ENCODE data around the gene STK38. TPM values are rescaled to one million over a fixed set of nuclear protein-coding genes. Genes with fewer than 3 reads are reported as not detected.

The STK38 gene
- total and polyA plus RNA-seq, 9 of the 15 experiments (the other 6 are each of a cell fraction or from before 2014, with no cell fraction given), result 5.7 to 28.7 (median 19.5) TPM

DNA sequence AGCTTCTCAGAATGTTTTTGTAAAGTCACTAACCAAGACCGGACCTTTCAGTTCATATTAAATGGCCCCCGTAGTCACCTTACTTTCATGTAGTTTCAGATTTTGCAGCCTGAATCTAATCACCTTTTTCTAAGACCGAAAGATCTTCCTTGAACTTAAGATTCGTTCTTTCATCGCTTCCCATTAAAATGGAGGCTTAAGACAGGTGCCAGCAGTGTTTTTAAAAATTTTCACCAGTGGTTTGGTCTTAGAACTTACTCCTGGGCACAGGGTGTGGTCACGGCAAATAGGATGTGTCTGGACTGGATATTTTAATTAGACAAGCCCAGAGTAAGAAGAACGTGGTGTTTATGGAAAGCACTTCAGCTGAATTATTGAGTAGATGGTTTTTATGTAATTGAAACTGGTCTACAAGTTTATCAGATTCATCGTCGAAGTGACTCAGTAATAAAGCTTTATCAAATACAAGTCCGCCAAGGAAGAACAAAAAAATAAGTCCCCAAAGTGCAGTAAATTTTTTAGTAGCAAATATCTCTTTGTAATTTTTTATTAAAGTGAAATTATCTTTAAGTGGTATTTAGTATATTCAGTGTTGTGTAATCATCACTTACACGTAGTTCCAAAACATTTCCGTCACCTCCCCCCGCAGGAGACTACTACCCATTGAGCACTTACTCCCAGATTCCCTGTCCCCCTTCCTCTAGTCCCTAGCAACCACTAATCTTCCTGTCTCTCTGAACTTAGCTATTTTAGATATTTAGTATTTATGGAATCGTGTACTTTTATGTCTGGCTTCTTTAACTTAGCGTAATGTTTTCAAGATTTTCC lies 47.8 kb upstream of the STK38 start (continued):
- TF ChIP-seq LCOR (CRISPR knock-in tag; IDR thresholded peaks at IDR 0.05) (peak; percentile 3; the same call in 1 of the 2 replicates), CEBPB (tag; IDR thresholded peaks at IDR 0.05) (peak; percentile 93), ZBTB40 (IDR thresholded peaks at IDR 0.05) (0 out of 2 replicates have a peak, but pooled peaks have one; percentile 50), ZBTB40 (CRISPR knock-in tag; IDR thresholded peaks at IDR 0.05) (no peak), GTF2E2 (tag; IDR thresholded peaks at IDR 0.05) (no peak), IRF9 (tag; IDR thresholded peaks at IDR 0.05) (peak; percentile 59), NR2F6 (CRISPR knock-in tag; IDR thresholded peaks at IDR 0.05) (no peak), RFX1 (IDR thresholded peaks at IDR 0.05) (peak; percentile 41), THRAP3 (IDR thresholded peaks at IDR 0.05; ENCODE audit: borderline replicate concordance) (0 out of 2 replicates have a peak, but pooled peaks have one; percentile 30), HNRNPH1 (optimal IDR thresholded peaks at IDR 0.05; ENCODE audit: low read depth, low read length) (peak; percentile 29), HBP1 (CRISPR knock-in tag; IDR thresholded peaks at IDR 0.05) (0 out of 2 replicates have a peak, but pooled peaks have one; percentile 41), POLR2A (conservative IDR thresholded peaks at IDR 0.05) (peak; percentile 41; the same call in 1 of the 2 replicates)

Measured in K562 (cell line).